GM18858 (cell line): ENCODE data around the gene AMFR.

Experiments used
- ATAC-seq: cut with Tn5 transposase; IDR thresholded peaks from one replicate; pipeline ENCODE4 v1.9.1; 2021; ENCODE audit not compliant: unreplicated experiment

The AMFR gene

DNA sequence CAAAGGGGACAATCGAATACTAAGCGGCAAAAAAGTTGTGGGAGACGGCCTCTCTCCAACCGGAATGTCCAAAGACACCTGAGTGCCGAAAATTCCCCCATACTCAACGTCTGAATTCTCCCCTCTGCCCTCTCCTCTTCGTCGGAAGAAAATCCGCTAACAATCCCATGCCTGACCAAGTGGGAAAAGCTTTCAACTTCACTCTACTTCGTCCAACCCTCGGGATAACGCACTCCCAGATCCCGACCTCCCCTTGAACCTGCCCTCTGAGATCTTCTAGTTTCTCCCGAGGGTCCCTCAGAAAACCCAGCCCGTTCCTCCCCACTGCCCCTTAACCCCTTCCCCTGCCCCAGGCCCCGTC is 961 bp downstream of the AMFR start:
- ATAC-seq: no peak

- ATAC-seq: no peak
These were observed 1.6 kb downstream of the AMFR start for GRCh38 chr16:56423584-56424403.

DNA sequence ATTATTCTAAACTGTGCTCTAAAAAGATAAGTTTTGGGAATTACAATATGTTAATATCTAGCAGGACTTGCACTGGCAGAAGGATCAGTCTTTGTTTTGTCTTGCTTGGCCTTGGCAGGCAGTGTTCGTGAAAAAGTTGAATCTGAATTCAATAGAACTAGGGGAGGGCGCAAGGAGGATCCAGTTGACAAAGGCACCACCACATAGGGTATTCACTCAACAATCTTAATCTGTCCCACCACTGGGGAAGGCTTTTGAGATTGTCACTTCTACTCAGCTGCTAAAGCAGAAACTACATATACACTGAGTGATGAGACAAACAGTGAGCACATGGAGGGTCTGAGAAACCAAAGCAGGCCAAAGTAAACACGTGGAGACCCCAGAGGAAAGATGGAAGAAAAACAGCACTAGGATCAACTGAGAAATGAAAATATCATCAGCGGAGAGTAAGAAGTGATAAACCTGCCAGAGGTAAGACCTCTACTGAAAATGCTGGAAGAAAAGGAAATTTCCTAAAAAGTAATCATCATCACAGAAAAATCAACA is 2.4 kb downstream of the AMFR start:
- ATAC-seq: no peak

DNA sequence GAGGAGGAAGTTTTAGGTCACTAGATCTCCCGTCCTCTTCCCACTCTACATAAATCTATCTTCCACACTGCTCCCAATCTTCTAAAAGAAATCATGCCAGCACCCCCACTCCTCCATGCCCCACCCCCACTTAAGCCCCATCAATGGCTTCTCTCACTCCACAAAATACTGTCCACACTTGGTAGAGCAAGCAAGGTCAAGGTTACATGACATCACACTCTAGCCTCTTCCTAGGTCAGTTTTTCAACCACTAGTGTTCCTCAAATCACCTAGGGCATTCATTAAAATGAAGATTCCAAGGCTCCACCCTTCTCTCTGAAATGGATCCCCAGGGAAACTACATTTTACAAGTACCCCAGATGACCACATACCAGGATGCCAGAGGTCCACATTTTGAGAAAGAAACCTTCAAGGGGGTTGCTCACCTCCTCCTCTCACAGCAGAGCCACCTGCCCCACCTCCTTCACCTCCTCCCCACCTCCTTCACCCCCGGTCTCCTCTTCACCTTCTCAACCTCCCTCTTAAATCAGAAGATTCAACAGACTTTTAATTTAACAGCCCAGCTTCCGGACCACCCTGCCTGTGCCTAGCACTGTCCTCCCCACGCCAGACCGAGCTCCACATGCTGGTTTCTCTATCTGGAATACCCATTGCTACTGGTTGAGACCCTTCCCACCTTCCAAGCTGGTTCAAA is 3.2 kb downstream of the AMFR start:
- ATAC-seq: no peak

- ATAC-seq: no peak
These were observed 4.0 kb downstream of the AMFR start for GRCh38 chr16:56421313-56421712.

- ATAC-seq: no peak
These were observed 4.7 kb downstream of the AMFR start for GRCh38 chr16:56420613-56421012.

DNA sequence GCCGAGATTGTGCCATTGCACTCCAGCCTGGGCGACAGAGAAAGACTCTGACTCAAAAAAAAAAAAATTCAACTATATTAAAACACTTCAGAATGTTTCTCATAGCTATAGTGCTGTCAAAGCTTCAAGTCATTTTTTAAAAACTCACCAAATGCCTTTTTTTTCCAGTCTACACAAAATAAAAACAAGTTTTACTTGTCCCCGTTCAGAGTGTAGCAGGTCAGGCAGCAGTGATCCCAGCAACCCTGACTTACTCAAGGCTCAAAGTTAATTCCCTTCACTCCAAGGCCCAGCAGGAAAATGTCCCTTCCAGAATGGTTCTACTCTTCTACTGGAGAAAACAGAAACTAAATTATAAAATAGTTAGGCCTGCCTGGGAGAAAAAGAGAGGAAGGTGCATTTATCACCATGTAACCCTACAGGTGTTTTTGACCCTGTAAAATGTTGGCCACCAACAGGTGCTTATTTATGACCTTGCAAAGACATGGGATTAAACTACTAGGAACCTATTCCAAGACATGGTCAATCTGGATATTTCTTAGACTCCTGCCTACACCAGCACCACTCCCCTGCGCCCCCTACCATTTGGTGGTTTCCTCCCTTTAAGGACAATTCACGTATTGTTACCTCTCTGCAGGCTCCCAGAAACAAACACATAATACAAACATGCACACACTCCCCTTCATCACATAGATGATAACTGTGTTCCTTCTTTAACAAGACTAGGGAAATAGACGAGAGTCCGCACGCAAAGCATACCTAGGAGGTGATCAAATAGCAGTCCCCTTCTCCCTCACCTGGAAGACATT is 5.4 kb downstream of the AMFR start:
- no peak for ATAC-seq

GRCh38 chr16:56417138-56417537 is 8.2 kb downstream of the AMFR start:
- ATAC-seq: no peak

DNA sequence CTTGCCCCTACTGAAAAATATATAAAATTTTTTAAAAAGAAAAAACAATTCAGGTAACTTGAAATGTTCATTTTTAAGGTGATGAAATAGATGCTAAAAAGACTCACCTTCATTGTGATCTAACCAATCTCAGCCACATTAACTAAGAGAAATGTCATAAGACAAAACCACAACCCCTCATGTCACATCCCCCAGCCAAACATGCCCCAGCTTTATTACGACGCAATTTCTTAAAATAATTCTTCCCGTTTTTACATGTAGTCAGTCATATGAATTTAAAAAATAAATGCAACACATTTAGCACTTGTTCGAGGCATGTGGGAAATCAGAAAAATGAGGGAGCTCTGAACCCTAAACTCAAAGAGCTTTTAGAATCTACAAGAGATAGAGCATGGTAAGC is 9.5 kb downstream of the AMFR start:
- no peak for ATAC-seq

DNA sequence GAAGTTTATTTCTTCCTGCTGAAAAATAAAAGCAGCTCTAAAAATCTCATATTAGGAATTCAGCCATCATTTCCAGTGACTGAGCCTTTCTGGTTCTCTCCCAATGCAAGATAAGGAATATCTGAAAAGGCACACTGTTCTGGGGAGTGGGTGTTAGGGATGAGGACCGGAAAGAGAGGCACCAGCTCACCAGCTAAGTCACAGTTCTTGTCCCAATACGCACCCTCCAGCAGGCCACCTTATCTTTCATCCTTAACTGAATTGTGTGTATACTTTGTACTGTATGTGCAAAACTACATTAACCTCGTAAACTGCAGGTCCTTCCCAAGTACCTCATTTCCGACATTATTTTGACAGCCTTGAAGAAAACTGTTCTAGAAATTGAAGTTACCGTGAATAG is 11.0 kb downstream of the AMFR start:
- no peak for ATAC-seq

GRCh38 chr16:56413381-56413780 is 12.0 kb downstream of the AMFR start:
- no peak for ATAC-seq

GRCh38 chr16:56411624-56412023 is 13.7 kb downstream of the AMFR start:
- no peak for ATAC-seq

DNA sequence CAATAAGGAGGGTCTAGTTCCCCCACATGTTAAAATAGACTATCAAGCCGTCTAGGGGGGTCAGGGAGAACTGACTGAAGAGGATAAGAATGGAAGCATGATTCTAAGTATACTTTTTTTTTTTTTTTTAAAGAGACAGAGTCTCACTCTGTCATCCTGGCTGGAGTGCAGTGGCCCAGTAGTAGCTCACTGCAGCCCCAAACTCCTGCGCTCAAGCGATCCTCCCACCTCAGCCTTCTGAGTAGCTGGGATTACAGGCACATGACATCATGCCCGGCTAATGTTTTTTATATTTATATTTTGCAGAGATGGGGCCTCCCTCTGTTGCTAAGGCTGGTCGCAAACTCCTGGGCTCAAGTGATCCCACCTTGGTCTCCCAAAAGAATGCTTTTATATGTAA is 14.2 kb downstream of the AMFR start:
- no peak for ATAC-seq

DNA sequence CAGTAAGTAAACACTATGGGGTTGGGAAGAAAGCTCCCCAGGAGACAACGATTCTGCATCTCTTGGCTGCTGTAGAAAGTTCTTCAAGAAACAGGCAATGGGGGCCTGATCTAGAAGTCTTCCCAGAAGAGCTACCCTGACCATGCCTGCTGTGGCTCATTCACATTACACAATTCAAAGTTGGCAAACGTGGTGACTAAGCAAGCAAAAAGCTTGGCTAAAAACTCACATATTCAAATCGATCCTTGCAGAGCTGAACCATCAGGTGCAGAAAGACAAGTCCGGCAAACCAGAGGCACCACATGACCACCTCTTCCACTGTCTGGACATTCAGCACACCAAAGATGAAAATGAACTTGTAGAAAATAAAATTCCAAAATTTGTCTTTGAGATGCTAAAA is 16.1 kb downstream of the AMFR start:
- no peak for ATAC-seq

- ATAC-seq: no peak
These were observed 16.8 kb downstream of the AMFR start for GRCh38 chr16:56408379-56409098.

- ATAC-seq: no peak
These were observed 19.2 kb downstream of the AMFR start for GRCh38 chr16:56405977-56406672.

DNA sequence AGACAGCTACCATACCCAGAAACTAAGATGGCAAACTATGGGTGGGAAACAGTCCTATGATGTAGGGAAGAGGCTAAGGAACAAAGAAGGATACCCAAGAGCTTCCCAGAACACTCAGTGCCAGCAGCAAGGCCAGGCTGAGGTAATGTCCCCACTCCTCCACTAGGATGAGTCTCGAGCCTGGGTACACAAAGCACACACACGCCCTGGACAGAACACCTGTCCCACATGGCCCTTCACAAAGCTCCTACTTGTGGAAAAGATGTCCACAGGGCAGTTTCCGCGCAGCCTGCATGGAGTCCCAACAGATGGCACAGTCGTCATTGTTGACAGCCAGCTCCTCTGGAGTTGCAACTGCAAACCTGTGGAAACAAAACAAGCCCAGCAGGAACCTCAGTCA is 23.9 kb downstream of the AMFR start:
- no peak for ATAC-seq

GRCh38 chr16:56400458-56400857 is 24.9 kb downstream of the AMFR start:
- no peak for ATAC-seq

DNA sequence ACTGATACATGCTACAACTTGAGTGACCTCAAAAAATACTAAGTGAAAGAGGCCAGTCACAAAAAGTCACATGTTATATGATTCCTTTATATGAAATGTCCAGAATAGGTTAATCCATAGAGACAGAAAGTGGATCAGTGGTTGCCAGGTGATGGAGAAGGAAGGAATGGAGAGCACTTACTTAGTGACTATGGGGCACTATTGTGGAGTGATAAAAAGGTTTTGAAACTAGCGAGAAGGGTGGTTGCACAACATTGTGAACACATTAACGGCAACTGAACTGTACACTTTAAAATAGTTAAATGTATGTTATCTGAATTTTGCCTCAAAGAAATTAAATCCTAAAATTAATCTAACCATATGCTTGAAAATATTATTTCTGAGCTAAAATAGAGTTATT is 25.9 kb downstream of the AMFR start:
- no peak for ATAC-seq

DNA sequence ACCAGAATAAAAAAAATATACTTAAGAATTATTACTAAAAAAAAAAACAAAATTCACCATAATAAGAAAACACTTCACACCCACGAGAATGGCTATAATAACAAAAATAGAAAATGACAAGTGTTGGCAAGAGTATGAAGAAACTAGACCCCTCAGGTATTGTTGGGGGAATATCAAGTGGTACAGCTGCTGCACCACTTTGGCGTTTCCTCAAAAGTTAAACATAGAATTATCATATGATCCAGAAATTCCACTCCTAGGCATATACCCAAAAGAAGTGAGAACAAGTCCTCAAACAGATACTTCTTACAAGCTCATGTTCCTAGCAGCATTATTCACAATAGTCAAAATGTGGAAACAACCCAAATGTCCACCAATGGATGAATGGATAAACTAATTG is 26.3 kb downstream of the AMFR start:
- ATAC-seq: no peak
